RWPE1 (cell line): ENCODE data around the gene UNC5A.

Experiments
- CTCF ChIA-PET: fragments of 350-600 bp; sonication (Branson Sonifier 250); formaldehyde crosslinking; extraction: SDS; loops from one replicate; lab custom pipeline; 2021; lab: Yijun Ruan, JAX
- POLR2A ChIA-PET: fragments of 400-600 bp; formaldehyde crosslinking; extraction: SDS; loops from one replicate; lab custom pipeline; 2020; ENCODE audit warnings: antibody characterized with exemption; ENCODE audit not compliant: low non-redundant PET; lab: Yijun Ruan, JAX
- DNase-seq: peaks from one replicate; pipeline ENCODE4 v3.0.0; 2012; ENCODE audit warnings: low spot score
- H3K27ac ChIP-seq: fragments of 450-650 bp; 2 replicates; pipeline ENCODE4 v1.5.1; 2017
- TF ChIP-seq, protein P1 (sequence below): fragments of 450-650 bp; conservative IDR thresholded peaks from 2 replicates; pipeline ENCODE4 v1.5.1; 2017; ENCODE audit warnings: low read depth, mild to moderate bottlenecking

UNC5A gene

DNA sequence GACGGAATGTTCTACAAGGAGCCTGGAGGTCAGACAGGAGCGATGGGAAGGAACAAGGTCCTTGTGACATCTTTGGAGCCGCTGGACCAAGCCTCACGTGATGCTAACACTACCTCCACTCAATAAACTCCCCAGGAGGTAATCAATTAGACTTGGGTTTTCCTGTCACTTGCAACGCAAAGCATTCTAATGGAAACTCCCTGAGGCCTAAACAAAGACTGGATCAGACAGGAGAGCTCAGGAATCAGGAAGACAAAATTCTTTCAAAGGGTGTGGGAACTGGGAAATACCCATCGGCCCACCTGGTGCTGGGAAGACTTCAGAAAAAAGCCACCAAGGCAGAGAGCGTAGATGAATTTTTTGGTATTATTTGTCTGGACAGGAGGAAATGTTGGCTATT is 22.3 kb upstream of the UNC5A start:
- POLR2A ChIA-PET = no interaction called here
- no peak for DNase-seq
- no peak overlapping the region for H3K27ac ChIP-seq
- CTCF ChIA-PET = interaction anchor here (0.5 to 1.0 kb wide), 4 partner anchors 118 to 135 kb away, joined by 3 to 6 read pairs (median 4); no protein-coding TSS in a partner anchor
- TF ChIP-seq, protein P1, sequence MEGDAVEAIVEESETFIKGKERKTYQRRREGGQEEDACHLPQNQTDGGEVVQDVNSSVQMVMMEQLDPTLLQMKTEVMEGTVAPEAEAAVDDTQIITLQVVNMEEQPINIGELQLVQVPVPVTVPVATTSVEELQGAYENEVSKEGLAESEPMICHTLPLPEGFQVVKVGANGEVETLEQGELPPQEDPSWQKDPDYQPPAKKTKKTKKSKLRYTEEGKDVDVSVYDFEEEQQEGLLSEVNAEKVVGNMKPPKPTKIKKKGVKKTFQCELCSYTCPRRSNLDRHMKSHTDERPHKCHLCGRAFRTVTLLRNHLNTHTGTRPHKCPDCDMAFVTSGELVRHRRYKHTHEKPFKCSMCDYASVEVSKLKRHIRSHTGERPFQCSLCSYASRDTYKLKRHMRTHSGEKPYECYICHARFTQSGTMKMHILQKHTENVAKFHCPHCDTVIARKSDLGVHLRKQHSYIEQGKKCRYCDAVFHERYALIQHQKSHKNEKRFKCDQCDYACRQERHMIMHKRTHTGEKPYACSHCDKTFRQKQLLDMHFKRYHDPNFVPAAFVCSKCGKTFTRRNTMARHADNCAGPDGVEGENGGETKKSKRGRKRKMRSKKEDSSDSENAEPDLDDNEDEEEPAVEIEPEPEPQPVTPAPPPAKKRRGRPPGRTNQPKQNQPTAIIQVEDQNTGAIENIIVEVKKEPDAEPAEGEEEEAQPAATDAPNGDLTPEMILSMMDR = no peak

DNA sequence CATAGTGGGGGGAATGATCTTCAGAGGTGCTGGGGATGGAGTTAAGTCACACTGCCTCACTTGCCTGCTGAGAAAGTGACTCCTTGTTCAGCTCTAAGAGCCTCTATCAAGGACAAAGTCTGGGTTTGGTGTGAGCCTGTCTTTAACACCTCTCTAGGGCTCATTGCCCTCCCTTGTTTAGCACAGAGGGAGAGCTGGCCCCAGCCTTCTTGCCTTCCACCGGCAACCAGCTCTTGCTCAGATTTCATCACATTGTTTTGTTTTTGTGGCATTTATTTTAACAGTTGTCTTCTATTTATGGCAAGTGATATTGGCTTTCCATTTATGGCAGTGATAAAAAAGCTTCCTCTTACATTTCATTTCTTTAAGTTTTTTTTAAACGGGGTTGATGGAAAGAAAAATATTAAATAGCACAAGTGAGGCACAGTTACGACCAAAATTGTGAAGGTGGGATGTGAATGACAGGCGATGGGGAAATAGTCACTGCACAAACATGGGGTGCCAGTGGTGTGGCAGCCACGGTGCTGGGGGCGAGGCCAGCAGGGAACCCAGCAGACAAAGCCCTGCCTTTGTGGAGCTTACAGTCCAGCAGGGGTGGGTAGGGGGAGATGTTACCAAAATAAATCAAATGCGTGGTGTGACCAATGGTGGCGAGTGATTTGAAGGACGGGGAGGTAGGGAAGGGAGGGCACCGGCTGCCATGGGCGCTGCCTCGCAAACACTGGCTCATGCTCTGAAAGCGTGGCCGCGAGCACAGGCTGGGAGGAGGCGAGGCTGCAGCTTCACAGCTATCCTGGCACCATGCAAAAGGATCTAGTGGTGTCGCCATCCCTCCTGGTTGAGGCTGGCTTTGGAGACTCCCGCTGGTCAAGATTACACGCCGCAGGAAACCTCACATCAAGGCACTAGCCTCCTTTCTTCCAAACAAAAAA is 21.2 kb upstream of the UNC5A start:
- POLR2A ChIA-PET = no interaction called here
- TF ChIP-seq, protein P1 = no peak
- no peak overlapping the region for H3K27ac ChIP-seq
- CTCF ChIA-PET = interaction anchor here (0.7 to 1.0 kb wide), 4 partner anchors 13 to 129 kb away, joined by 3 to 6 read pairs (median 4); no protein-coding TSS in a partner anchor
- DNase-seq = no peak

DNA sequence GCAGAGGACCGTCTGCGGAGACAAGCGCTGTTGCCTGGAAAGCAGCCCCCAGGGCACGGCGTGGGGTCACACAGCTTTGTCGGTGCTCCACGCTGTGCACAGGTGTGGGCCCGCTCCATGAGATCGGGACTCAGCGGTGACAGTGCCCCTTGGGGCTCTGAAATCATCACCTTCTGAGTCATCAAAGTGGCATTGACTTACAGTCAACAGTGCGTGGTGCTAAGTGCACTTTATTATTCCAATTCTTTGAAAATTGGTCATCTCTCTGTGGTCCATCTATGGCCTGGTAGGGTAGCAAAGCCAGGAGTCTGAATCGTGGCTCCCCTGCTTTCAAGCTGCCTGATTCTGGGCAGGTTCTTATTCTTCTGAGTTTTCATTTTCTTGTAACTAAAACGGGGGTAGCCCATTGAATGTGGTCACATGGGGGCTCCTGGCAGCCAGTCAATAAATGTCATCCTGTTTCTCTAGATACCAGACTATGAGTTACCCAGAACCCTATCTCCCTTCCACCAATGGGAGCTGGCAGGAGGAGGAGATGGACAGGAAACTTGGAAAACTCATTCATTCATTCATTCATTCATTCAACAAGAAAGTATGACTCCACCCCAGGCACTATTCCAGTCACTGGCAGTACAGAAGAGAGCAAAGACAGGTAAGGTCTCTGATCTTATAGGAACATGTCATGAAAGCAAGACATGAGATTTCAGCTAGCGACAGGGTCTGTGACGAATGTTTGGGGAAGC is 20.3 kb upstream of the UNC5A start:
- POLR2A ChIA-PET = no interaction called here
- TF ChIP-seq, protein P1 = no peak
- CTCF ChIA-PET = interaction anchor here (0.6 to 1.0 kb wide), 2 partner anchors 30 to 129 kb away, joined by 3 read pairs; no protein-coding TSS in a partner anchor
- DNase-seq = no peak
- no peak overlapping the region for H3K27ac ChIP-seq

DNA sequence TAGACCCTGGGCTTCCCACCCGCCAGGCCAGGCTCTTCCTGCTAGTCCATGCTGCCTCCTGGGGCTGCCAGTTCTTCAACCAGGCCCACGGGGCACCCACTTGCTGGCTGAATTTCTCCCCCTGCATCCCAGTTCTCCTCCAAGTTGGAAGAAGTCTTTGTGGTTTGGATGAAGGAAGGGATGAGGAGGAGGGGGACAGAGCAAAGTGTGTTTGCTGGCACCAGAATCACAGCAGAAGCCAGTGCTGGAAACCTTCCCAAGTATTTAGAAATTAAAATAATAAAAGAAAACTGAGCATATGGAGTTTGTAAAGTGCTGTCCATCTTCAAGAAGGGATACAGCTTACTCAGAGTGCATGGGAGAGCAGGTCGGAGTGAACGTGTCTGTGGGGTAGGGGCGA is 19.4 kb upstream of the UNC5A start:
- POLR2A ChIA-PET = no interaction called here
- no peak overlapping the region for H3K27ac ChIP-seq
- no peak for DNase-seq
- CTCF ChIA-PET = no interaction called here
- TF ChIP-seq, protein P1 = no peak

DNA sequence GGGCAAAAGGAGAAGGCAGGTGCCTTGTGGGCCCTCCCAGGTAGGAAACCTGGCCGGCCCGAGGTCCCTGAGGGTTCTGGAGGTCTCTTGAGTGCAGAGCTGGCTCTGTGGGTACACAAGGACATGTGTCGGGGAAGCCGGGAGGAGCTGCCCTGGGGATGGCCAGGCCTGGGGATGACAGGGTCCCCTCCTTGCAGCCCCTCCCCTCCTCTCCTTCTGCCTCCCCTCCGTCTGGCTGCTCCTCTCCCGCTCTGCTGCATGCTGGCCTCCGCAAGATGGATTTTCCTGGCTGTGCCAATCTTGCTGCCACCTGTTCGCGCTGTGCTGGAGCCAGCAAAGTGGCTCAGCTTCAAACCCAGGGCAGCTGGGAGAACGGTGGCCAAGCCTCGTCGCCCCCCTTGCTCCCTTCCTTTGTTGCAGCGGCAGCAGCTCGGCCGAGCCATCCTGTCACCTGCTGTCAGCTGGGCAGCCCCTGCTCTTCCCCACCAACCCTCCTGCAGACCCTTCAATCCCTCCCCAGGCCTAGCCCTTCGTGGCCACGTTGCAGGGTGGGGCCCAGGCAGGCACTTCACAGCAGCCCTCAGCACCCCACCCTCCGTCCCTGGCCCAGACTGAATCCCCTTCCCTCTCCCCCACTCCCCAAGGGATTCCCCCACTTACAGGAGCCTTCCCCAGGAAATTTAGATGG is 17.6 kb upstream of the UNC5A start:
- ChIA-PET CTCF (interaction anchor here (0.5 to 1.0 kb wide), 4 partner anchors 8 to 79 kb away, joined by 3 to 7 read pairs (median 3); no protein-coding TSS in a partner anchor), POLR2A (no interaction called here)
- no peak overlapping the region for H3K27ac ChIP-seq
- no peak for DNase-seq
- TF ChIP-seq, protein P1 = no peak

DNA sequence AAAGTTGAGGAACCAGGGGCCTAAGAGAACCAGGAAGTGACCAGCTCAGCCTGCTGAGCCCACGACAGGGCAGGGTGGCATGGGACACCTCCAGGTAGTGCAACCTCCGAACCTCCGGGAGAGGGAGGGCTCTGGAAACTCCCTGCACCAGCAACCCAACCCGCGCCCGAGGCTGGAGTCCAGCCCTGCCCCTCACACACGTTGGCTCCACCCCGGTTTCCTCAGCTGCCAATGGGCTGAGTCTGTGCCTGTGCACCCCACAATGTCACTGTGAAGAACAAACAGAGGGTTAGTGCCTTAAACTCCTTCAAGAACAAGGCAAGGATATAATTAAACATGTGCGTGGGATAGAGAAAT is 17.0 kb upstream of the UNC5A start:
- ChIA-PET POLR2A (no interaction called here), CTCF (interaction anchor here (0.5 to 1.0 kb wide), 4 partner anchors 9 to 79 kb away, joined by 3 to 7 read pairs (median 3); no protein-coding TSS in a partner anchor)
- no peak overlapping the region for H3K27ac ChIP-seq
- TF ChIP-seq, protein P1 = no peak
- DNase-seq = no peak
